ENCODE measurements around the gene GPD2. TPM values are rescaled to one million over a fixed set of nuclear protein-coding genes. Genes with fewer than 3 reads are reported as not detected.
A peak's percentile ranks its signal among the peaks of the same experiment; 100 is the strongest.

GPD2 gene
- total RNA-seq (56.0 TPM), polyA plus RNA-seq (7.9 TPM)

GRCh38 chr2:156435718-156436496 lies at the start of gene GPD2:
TSS of gene GPD2 (plus strand) at chr2:156436379. CDS start at chr2:156476106, 39,727 bp downstream.
- Histone ChIP-seq H3K27ac (ENCODE audit: low read depth) (peak within 1 kb of the TSS; percentile 96), H3K4me3 (ENCODE audit: low read depth, low read length) (peak within 1 kb of the TSS; percentile 52), H3K36me3 (ENCODE audit: insufficient read depth) (no peaks in the 10 kb centered on the region), H3K4me1 (ENCODE audit: insufficient read depth) (no peaks in the 10 kb centered on the region)
- under 1% methylated on average over 79 of the region's 79 CpGs for WGBS
- peak; percentile 58 for DNase-seq (ENCODE audit: extremely low spot score)

GRCh38 chr2:156394033-156394741 lies 42.0 kb upstream of the GPD2 start:
- 85% methylated on average over 26 of the region's 26 CpGs for WGBS
- Histone ChIP-seq H3K4me1 (ENCODE audit: insufficient read depth) (no peaks in the 10 kb centered on the region), H3K4me3 (ENCODE audit: low read depth, low read length) (no peak overlapping the region), H3K36me3 (ENCODE audit: insufficient read depth) (no peaks in the 10 kb centered on the region), H3K27ac (ENCODE audit: low read depth) (no peak overlapping the region)
- no peak for DNase-seq (ENCODE audit: extremely low spot score)

GRCh38 chr2:156396126-156396525 lies 40.1 kb upstream of the GPD2 start:
- WGBS = 90% methylated on average over 2 of the region's 2 CpGs
- no peak overlapping the region for H3K27ac ChIP-seq (ENCODE audit: low read depth)
- no peaks in the 10 kb centered on the region for H3K36me3 ChIP-seq (ENCODE audit: insufficient read depth)
- no peak for DNase-seq (ENCODE audit: extremely low spot score)
- H3K4me1 ChIP-seq (ENCODE audit: insufficient read depth) = no peaks in the 10 kb centered on the region
- H3K4me3 ChIP-seq (ENCODE audit: low read depth, low read length) = no peak overlapping the region

GRCh38 chr2:156397229-156397628 lies 39.0 kb upstream of the GPD2 start:
- H3K36me3 ChIP-seq (ENCODE audit: insufficient read depth) = no peaks in the 10 kb centered on the region
- no peak overlapping the region for H3K4me3 ChIP-seq (ENCODE audit: low read depth, low read length)
- H3K4me1 ChIP-seq (ENCODE audit: insufficient read depth) = no peaks in the 10 kb centered on the region
- no peak for DNase-seq (ENCODE audit: extremely low spot score)
- 98% methylated on average over 4 of the region's 4 CpGs for WGBS
- H3K27ac ChIP-seq (ENCODE audit: low read depth) = no peak overlapping the region

GRCh38 chr2:156398176-156398575 lies 38.0 kb upstream of the GPD2 start:
- H3K4me1 ChIP-seq (ENCODE audit: insufficient read depth) = no peaks in the 10 kb centered on the region
- no peak overlapping the region for H3K27ac ChIP-seq (ENCODE audit: low read depth)
- no peak for DNase-seq (ENCODE audit: extremely low spot score)
- 78% methylated on average over 5 of the region's 5 CpGs for WGBS
- H3K36me3 ChIP-seq (ENCODE audit: insufficient read depth) = no peaks in the 10 kb centered on the region
- no peak overlapping the region for H3K4me3 ChIP-seq (ENCODE audit: low read depth, low read length)

- Histone ChIP-seq H3K4me3 (ENCODE audit: low read depth, low read length) (peak overlapping the region; percentile 47), H3K36me3 (ENCODE audit: insufficient read depth) (no peaks in the 10 kb centered on the region), H3K4me1 (ENCODE audit: insufficient read depth) (no peaks in the 10 kb centered on the region), H3K27ac (ENCODE audit: low read depth) (peak overlapping the region; percentile 44)
- 48% methylated on average over 10 of the region's 10 CpGs for WGBS
- DNase-seq (ENCODE audit: extremely low spot score) = no peak
These were observed 36.8 kb upstream of the GPD2 start for GRCh38 chr2:156399224-156399949.

GRCh38 chr2:156399950-156400705 lies 36.1 kb upstream of the GPD2 start:
- DNase-seq (ENCODE audit: extremely low spot score) = peak; percentile 25
- no peaks in the 10 kb centered on the region for H3K4me1 ChIP-seq (ENCODE audit: insufficient read depth)
- H3K36me3 ChIP-seq (ENCODE audit: insufficient read depth) = no peaks in the 10 kb centered on the region
- under 1% methylated on average over 36 of the region's 36 CpGs for WGBS
- peak overlapping the region; percentile 47 for H3K4me3 ChIP-seq (ENCODE audit: low read depth, low read length)
- peak overlapping the region; percentile 49 for H3K27ac ChIP-seq (ENCODE audit: low read depth)

- Histone ChIP-seq H3K4me1 (ENCODE audit: insufficient read depth) (no peaks in the 10 kb centered on the region), H3K4me3 (ENCODE audit: low read depth, low read length) (peak overlapping the region; percentile 47), H3K27ac (ENCODE audit: low read depth) (peak overlapping the region; percentile 78), H3K36me3 (ENCODE audit: insufficient read depth) (no peaks in the 10 kb centered on the region)
- WGBS = under 1% methylated on average over 19 of the region's 19 CpGs
- peak; percentile 86 for DNase-seq (ENCODE audit: extremely low spot score)
These were observed 35.2 kb upstream of the GPD2 start for GRCh38 chr2:156400706-156401678.

- 82% methylated on average over 5 of the region's 5 CpGs for WGBS
- DNase-seq (ENCODE audit: extremely low spot score) = no peak
These were observed 34.3 kb upstream of the GPD2 start for GRCh38 chr2:156401861-156402260.

GRCh38 chr2:156405586-156405985 lies 30.6 kb upstream of the GPD2 start:
- 62% methylated on average over 3 of the region's 3 CpGs for WGBS
- H3K27ac ChIP-seq (ENCODE audit: low read depth) = no peak overlapping the region

More at GRCh38 chr2:156401861-156402260, 34.3 kb upstream of the GPD2 start:
- Histone ChIP-seq H3K4me3 (ENCODE audit: low read depth, low read length) (no peak overlapping the region), H3K27ac (ENCODE audit: low read depth) (no peak overlapping the region), H3K36me3 (ENCODE audit: insufficient read depth) (no peaks in the 10 kb centered on the region), H3K4me1 (ENCODE audit: insufficient read depth) (no peaks in the 10 kb centered on the region)

GRCh38 chr2:156411835-156412234 lies 24.3 kb upstream of the GPD2 start:
- H3K4me3 ChIP-seq (ENCODE audit: low read depth, low read length) = no peak overlapping the region
- H3K4me1 ChIP-seq (ENCODE audit: insufficient read depth) = no peaks in the 10 kb centered on the region
- DNase-seq (ENCODE audit: extremely low spot score) = no peak
- no peak overlapping the region for H3K27ac ChIP-seq (ENCODE audit: low read depth)
- no peaks in the 10 kb centered on the region for H3K36me3 ChIP-seq (ENCODE audit: insufficient read depth)
- WGBS = 90% methylated on average over 4 of the region's 4 CpGs

More at GRCh38 chr2:156405586-156405985, 30.6 kb upstream of the GPD2 start:
- no peak for DNase-seq (ENCODE audit: extremely low spot score)
- H3K4me3 ChIP-seq (ENCODE audit: low read depth, low read length) = no peak overlapping the region
- no peaks in the 10 kb centered on the region for H3K4me1 ChIP-seq (ENCODE audit: insufficient read depth)
- no peaks in the 10 kb centered on the region for H3K36me3 ChIP-seq (ENCODE audit: insufficient read depth)

- H3K36me3 ChIP-seq (ENCODE audit: insufficient read depth) = no peaks in the 10 kb centered on the region
- WGBS = 94% methylated on average over 1 of the region's 1 CpG
- no peak overlapping the region for H3K4me3 ChIP-seq (ENCODE audit: low read depth, low read length)
- DNase-seq (ENCODE audit: extremely low spot score) = no peak
- H3K4me1 ChIP-seq (ENCODE audit: insufficient read depth) = no peaks in the 10 kb centered on the region
- H3K27ac ChIP-seq (ENCODE audit: low read depth) = no peak overlapping the region
These were observed 14.3 kb upstream of the GPD2 start for GRCh38 chr2:156421851-156422250.

Measured in urinary bladder (tissue), 4 donors.